SIG-M5 treated with dmso at 0.1 percent for 504 hours (cell line): Measurements from ENCODE around the gene CIDEB.

Experiments used
- DNase-seq: peaks from one replicate; lab custom pipeline; 2025; ENCODE audit not compliant: unreplicated experiment; lab: John Stamatoyannopoulos, UW

Gene CIDEB

DNA sequence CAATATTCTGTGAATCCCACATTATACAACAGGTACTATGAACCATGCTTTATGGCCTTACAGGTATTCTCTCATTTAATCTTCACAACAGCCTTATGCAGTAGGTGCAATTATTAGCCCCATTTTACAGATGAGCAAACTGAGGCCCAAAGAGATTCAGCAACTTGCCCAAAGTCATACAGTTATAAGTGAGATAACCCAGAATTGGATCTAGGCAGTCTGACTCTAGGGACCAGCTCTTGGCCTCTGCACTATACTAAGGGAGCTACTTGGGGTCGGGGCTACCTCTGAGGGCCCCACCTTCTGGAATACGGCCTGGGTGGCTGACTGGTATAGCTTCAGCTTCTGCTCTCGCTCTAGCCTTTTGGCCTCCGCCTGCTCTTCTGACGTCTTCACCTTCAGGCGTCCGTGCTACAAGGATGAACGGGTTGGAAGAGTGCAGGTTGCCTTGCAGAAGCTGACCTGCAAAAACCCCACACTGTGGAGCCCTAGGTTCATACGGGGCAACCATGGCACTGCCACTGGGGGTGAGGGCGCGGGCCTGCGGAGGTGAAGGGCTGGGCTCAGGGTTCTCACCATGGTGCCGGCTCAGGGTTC, 37.1 kb downstream of the CIDEB start:
- DNase-seq = no peak

GRCh38 chr14:24269910-24270536, 37.8 kb downstream of the CIDEB start:
- DNase-seq = no peak

DNA sequence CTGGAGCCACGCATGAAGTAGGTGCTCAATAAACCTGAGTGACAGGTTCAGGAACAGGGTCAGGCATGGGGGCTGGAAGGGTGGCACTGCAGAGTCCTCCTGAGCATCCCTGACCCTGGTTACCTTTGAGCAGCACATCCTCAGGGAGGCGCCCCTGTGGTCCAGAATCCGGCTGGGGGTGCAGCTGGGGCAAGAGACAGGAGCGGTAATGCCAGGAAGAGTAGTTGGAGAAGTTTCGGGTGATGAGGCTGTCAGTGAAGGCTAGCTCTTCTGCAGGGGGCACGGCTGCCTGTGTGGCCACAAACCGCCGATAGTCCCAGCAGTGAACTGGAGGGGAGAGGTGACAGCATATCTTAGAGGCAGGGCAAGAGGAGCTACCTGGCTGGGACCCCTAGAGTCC, 38.4 kb downstream of the CIDEB start:
- DNase-seq = no peak

GRCh38 chr14:24268225-24268624, 39.6 kb downstream of the CIDEB start:
- DNase-seq = no peak

- no peak for DNase-seq
These were observed 40.3 kb downstream of the CIDEB start for GRCh38 chr14:24267516-24267915.

DNA sequence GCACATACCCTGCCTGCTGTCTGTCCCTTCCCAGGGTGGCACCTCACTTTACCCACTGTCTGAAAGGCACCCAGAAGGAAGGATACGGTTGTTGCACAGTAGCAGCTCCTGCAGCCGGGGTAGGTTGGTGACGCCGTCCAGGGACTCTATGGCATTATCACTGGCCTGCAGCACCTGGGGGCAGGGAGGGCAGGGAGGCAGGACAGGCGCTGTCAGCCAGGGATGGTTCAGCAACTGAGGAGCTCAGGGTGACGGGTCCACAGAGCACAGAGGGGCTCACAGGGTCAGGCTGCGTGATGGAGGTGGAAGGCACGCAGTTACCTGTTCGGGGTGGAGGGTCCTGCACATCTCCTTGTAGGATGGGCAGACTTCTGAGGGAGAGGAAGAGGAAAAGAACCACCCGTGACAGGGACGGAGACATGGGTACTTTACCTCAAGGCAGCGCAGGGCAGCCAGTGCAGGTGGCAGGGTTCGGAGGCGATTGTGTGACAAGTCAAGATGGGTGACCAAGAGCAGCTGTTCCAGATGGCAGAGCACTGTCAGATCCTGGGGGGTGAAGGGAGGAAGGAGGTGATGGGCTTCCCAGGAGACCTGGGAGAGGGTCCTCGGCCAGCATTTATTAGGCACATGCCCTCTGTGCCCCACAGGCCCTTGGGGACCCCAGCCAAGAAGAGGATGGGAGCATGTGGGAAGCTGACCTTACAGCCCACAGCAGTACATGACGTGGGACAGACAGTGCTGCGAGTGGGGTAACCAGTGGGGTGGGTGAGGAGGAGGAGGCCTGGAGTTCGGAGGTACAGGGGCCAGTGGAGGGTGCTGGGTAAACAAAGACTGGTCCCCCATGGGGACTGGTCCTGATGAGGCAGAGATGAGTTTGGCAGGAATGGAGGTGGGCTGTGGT, 41.2 kb downstream of the CIDEB start:
- no peak for DNase-seq

DNA sequence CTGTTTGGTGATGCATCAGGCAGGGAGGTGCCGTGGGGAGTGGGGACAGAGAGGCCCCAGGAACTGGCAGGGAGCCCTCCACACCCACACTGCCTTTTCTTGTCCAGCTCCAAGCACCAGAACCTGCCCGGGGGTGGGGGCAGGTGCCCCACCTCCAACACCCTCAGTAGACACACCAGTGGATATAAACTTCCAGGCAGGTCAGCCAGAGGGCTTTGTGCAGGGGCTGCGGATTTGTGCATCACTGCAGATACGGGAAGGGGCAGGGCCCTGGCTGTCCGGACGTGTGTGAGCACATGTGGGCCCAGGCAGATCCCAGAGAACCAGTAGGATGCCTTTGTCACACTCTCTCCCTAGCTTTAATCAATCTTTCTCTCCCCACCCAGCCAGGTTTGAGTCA, 43.5 kb downstream of the CIDEB start:
- no peak for DNase-seq

DNA sequence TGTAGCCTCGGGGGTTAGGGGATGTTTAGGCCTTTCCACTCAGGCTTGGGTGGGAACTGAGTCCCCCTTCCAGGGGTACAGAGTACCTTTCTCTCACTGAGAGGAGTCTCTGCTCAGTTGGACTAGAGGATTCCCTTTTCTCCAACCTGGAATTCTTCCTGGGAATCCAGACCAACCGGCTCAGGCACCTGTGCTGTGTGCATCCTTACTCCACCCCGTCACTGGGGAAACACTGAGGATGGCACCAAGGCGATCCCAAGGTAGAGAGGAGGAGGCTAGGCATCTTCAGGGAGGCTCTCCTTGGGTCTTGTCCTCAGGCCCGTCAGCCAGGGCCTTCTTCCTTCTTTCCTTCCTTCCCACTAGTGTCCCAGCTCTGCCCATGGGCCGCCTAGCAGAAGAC, 43.9 kb downstream of the CIDEB start:
- no peak for DNase-seq

- no peak for DNase-seq
These were observed 44.7 kb downstream of the CIDEB start, which contains the start of gene TGM1 for GRCh38 chr14:24262821-24263733. TSS of gene TGM1 (minus strand) at chr14:24263177. CDS start at chr14:24262352, 825 bp downstream.

DNA sequence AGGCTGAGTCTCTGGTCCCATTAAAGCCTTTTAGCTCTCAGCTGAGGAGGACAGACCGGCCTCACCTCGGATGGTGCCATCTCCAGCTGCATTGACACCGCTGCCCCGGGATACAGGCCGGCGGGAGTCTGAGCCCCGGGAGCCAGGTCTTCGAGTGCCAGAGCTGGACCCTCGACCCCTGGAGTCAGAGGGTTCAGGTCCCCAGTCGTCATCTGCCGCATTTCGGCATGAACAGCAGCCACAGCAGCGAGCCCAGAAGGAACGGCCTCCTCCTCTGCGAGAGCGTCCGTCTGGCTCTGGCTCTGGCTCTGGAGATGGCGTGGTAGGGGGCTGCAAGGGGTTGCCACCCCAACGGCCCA, 45.8 kb downstream of the CIDEB start:
- no peak for DNase-seq

DNA sequence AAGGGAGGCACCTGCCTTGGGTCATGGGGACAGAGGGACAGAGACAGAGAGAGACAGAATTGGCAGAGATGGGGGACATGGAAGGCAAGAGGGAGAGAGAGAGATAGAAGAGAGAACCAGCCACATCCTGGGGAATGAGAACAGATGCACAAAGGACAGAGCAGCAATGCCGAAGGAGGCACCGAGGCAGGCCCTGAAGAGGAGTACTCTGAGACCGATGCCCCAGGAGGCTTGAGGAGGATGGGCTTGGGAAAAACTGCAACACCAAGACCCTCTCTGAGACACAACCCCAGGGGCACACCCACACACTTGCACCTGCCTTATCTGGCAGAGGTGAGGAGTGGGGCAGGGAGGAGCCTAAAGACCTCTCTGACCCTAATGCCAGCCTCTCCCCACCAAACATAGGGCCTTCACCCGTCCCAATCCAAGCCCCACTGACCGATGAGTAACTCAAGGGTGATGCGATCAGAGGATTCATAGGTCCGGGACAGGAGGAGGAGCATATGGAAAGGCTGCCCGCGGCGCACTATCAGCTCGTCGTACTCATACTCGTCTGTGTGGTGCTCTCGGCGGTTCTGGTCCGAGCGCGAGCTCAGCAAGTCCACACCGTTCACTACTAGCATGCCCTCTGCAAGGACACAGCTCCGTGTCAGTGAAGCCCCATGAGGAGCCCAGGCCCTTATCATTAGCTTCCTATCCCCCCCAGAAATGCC, 46.4 kb downstream of the CIDEB start:
- DNase-seq = no peak

DNA sequence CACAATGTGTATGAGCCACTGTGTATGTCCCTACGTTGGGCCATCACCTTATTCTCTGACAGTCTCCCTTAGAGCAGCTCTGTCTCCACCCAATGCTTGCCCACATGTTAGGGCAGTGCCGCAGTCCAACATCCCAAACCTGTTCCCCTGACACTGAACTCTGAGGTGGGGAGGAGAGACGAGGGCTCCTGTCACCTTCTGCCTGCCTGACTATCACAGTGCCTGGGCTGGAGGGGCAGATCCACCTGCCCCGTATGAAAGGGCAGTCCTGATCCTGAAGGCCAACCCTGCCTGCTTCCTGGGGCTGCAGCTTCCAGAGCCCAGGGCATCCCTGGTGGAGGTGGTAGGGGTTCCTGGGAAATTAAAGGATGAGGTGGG, 47.0 kb downstream of the CIDEB start:
- DNase-seq = no peak

GRCh38 chr14:24260026-24260779, 47.6 kb downstream of the CIDEB start:
- no peak for DNase-seq

GRCh38 chr14:24259282-24260025, 48.3 kb downstream of the CIDEB start:
- no peak for DNase-seq

- no peak for DNase-seq
These were observed 49.1 kb downstream of the CIDEB start for GRCh38 chr14:24258548-24259265.

- DNase-seq = no peak
These were observed 49.7 kb downstream of the CIDEB start for GRCh38 chr14:24258119-24258518.

DNA sequence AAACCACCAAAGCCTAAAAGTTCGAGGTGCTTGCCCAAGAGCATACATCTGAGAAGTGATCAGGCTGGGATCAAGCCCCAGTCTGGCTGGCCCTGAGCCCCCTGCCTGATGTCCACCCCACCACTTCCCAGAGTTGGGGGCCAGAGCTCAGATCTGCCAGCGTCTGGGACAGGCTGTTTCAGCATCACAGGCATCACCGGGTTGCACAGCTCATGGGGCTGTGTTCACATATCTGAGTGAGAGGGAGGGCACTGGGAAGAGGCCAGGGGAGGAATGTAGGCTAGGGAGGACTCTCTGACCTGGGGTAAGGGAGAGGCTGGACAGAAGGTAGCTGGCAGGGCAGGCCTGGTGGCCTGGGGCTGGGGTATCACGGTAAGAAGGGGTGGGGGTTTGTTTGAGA, 50.8 kb downstream of the CIDEB start:
- no peak for DNase-seq

DNA sequence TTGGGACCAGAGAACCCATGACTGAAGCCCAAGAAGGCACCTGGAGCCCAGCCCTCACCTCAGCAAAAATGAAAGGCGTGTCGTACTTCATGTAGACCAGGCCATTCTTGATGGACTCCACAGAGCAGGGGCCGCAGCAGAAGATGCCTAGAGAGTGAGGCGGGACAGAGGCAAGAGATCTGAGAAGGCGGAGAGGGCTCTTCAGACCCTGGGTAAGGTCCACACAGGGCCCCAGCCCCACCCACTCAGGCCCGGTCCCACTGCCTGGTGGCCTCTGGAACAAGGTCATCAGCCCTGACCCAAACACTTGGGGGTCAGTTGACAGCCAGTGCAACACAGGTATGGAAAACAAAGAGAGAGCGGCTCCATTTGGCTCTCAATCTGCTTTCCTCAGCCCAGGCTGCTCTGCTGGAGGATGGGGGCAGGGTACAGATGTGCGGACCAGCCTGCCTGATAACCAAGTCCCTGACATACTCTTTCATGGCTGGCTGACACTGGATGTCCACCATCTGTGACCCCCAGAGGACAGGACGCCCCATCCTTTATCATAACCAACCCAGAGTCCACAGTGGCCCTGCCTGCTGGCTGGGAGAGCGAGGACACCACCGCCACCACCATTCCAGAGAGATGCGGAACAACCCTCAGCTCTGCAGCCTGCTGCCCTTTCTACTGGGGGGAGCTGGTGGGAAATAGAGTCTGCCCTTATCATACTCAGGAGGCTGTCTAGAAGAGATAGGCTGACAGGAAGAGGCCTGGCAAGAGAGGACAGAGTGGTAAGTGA, 51.7 kb downstream of the CIDEB start:
- DNase-seq = no peak
